ENCODE results near the gene VAC14.
"Not testable (repeated sequence)": the region's sequence is repeated elsewhere in the genome, so short reads cannot be mapped to it uniquely, and the experiment has no call there.

GRCh38 chr16:70818088-70818487 is 17.1 kb upstream of the VAC14 start:
- TF ChIP-seq POLR2A (IDR thresholded peaks at IDR 0.05), result not testable (repeated sequence)
- TF ChIP-seq, protein P1, sequence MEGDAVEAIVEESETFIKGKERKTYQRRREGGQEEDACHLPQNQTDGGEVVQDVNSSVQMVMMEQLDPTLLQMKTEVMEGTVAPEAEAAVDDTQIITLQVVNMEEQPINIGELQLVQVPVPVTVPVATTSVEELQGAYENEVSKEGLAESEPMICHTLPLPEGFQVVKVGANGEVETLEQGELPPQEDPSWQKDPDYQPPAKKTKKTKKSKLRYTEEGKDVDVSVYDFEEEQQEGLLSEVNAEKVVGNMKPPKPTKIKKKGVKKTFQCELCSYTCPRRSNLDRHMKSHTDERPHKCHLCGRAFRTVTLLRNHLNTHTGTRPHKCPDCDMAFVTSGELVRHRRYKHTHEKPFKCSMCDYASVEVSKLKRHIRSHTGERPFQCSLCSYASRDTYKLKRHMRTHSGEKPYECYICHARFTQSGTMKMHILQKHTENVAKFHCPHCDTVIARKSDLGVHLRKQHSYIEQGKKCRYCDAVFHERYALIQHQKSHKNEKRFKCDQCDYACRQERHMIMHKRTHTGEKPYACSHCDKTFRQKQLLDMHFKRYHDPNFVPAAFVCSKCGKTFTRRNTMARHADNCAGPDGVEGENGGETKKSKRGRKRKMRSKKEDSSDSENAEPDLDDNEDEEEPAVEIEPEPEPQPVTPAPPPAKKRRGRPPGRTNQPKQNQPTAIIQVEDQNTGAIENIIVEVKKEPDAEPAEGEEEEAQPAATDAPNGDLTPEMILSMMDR (IDR thresholded peaks at IDR 0.05), result not testable (repeated sequence)
